ENCODE measurements around the gene CCER1. TPM values are rescaled to one million over a fixed set of nuclear protein-coding genes. Genes with fewer than 3 reads are reported as not detected.
A peak's percentile ranks its signal among the peaks of the same experiment; 100 is the strongest.
"Not testable (repeated sequence)": the region's sequence is repeated elsewhere in the genome, so short reads cannot be mapped to it uniquely, and the experiment has no call there.

Gene CCER1
- total RNA-seq, 1 donor from 2014 or later: not detected

GRCh38 chr12:90987101-90987500 lies 32.1 kb upstream of the CCER1 start:
- H3F3A ChIP-seq (ENCODE audit: low read depth): no peaks in the 10 kb centered on the region
- Mint-ChIP-seq H3K4me1 (peaks cover 14% of the 10 kb centered on the region), H3K9me3 (peaks cover 18% of the 10 kb centered on the region), H3K27me3 (ENCODE audit: insufficient read depth, low read depth) (peaks cover 2% of the 10 kb centered on the region), H3K4me3 (no peak overlapping the region), H3K27ac (no peak overlapping the region), H3K36me3 (peaks cover 6% of the 10 kb centered on the region)
- H3K9ac ChIP-seq: no peak overlapping the region
- no peaks in the 10 kb centered on the region for H3K4me1 ChIP-seq
- H3K4me3 ChIP-seq: no peak overlapping the region
- no peak for DNase-seq (ENCODE audit: low spot score)
- H3K27me3 ChIP-seq: no peaks in the 10 kb centered on the region
- TF ChIP-seq EZH2phosphoT487 (IDR thresholded peaks at IDR 0.05): no peak
- no peak for TF ChIP-seq CTCF (IDR thresholded peaks at IDR 0.05)
- TF ChIP-seq EZH2 (IDR thresholded peaks at IDR 0.05): no peak
- H3K4me2 ChIP-seq: no peak overlapping the region
- H4K20me1 ChIP-seq (ENCODE audit: low read depth): no peaks in the 10 kb centered on the region
- H3K79me2 ChIP-seq (ENCODE audit: low read depth): no peaks in the 10 kb centered on the region
- H3K27ac ChIP-seq: no peak overlapping the region
- no peaks in the 10 kb centered on the region for H3K36me3 ChIP-seq
- no peaks in the 10 kb centered on the region for H3K9me3 ChIP-seq (ENCODE audit: low read depth)
- no peak overlapping the region for H2AFZ ChIP-seq (replicated peaks)

- not testable (repeated sequence) for H3K4me2 ChIP-seq; H3K36me3 Mint-ChIP-seq; H3K9ac ChIP-seq; H3K9me3 ChIP-seq (ENCODE audit: low read depth); H3K4me1 Mint-ChIP-seq; H3F3A ChIP-seq (ENCODE audit: low read depth); H3K4me3 Mint-ChIP-seq; H3K4me1 ChIP-seq; H2AFZ ChIP-seq (replicated peaks); H3K9me3 Mint-ChIP-seq; H3K4me3 ChIP-seq; H3K27ac ChIP-seq; H4K20me1 ChIP-seq (ENCODE audit: low read depth); H3K27ac Mint-ChIP-seq; DNase-seq (ENCODE audit: low spot score); H3K79me2 ChIP-seq (ENCODE audit: low read depth); H3K27me3 Mint-ChIP-seq (ENCODE audit: insufficient read depth, low read depth); H3K27me3 ChIP-seq; H3K36me3 ChIP-seq
Observed at GRCh38 chr12:90985331-90985730, 30.4 kb upstream of the CCER1 start.

- H3K9me3 ChIP-seq (ENCODE audit: low read depth): no peaks in the 10 kb centered on the region
- Mint-ChIP-seq H3K27ac (no peak overlapping the region), H3K27me3 (ENCODE audit: insufficient read depth, low read depth) (no peaks in the 10 kb centered on the region), H3K4me3 (no peak overlapping the region), H3K4me1 (peaks cover 9% of the 10 kb centered on the region), H3K9me3 (peaks cover 6% of the 10 kb centered on the region), H3K36me3 (peaks cover 3% of the 10 kb centered on the region)
- no peak overlapping the region for H3K4me3 ChIP-seq
- DNase-seq (ENCODE audit: low spot score): peak; percentile 23
- no peaks in the 10 kb centered on the region for H4K20me1 ChIP-seq (ENCODE audit: low read depth)
- no peaks in the 10 kb centered on the region for H3K27me3 ChIP-seq
- H2AFZ ChIP-seq (replicated peaks): no peak overlapping the region
- no peaks in the 10 kb centered on the region for H3K79me2 ChIP-seq (ENCODE audit: low read depth)
- no peak overlapping the region for H3K27ac ChIP-seq
- no peaks in the 10 kb centered on the region for H3K36me3 ChIP-seq
- H3K9ac ChIP-seq: no peak overlapping the region
- no peaks in the 10 kb centered on the region for H3K4me1 ChIP-seq
- TF ChIP-seq EZH2 (IDR thresholded peaks at IDR 0.05): no peak
- TF ChIP-seq EZH2phosphoT487 (IDR thresholded peaks at IDR 0.05): no peak
- no peak for TF ChIP-seq CTCF (IDR thresholded peaks at IDR 0.05)
- H3K4me2 ChIP-seq: no peak overlapping the region
- no peaks in the 10 kb centered on the region for H3F3A ChIP-seq (ENCODE audit: low read depth)
Observed at GRCh38 chr12:90984114-90984513, 29.1 kb upstream of the CCER1 start.

GRCh38 chr12:90982170-90982569 lies 27.2 kb upstream of the CCER1 start:
- no peak for TF ChIP-seq EZH2phosphoT487 (IDR thresholded peaks at IDR 0.05)
- Histone ChIP-seq H3K4me3 (no peak overlapping the region), H3K4me1 (no peaks in the 10 kb centered on the region), H3K27ac (no peak overlapping the region), H3K27me3 (no peaks in the 10 kb centered on the region), H3K79me2 (ENCODE audit: low read depth) (no peaks in the 10 kb centered on the region), H3F3A (ENCODE audit: low read depth) (no peaks in the 10 kb centered on the region), H3K9ac (no peak overlapping the region), H3K9me3 (ENCODE audit: low read depth) (no peaks in the 10 kb centered on the region), H3K4me2 (no peak overlapping the region), H3K36me3 (no peaks in the 10 kb centered on the region), H2AFZ (replicated peaks) (no peak overlapping the region), H4K20me1 (ENCODE audit: low read depth) (no peaks in the 10 kb centered on the region)
- DNase-seq (ENCODE audit: low spot score): no peak
- Mint-ChIP-seq H3K9me3 (peaks cover 6% of the 10 kb centered on the region), H3K36me3 (peaks cover 2% of the 10 kb centered on the region), H3K27ac (no peak overlapping the region), H3K27me3 (ENCODE audit: insufficient read depth, low read depth) (no peaks in the 10 kb centered on the region), H3K4me3 (no peak overlapping the region), H3K4me1 (peaks cover 9% of the 10 kb centered on the region)
